PFSK-1 (cell line): ENCODE measurements around the gene TM9SF1.

Experiments used
- FOXP2 ChIP-seq: optimal IDR thresholded peaks from 2 replicates; pipeline ENCODE3; 2011; ENCODE audit warnings: borderline replicate concordance, control low read depth, inconsistent platforms; ENCODE audit not compliant: insufficient read depth; ENCODE audit errors: extremely low read length, extremely low read depth
- POLR2AphosphoS5 ChIP-seq: IDR thresholded peaks from 2 replicates; pipeline ENCODE4 v1.6.1; 2012; ENCODE audit warnings: low read depth, mild to moderate bottlenecking, control low read depth, low read length, moderate library complexity
- REST ChIP-seq, 2 experiments: IDR thresholded peaks; 2 replicates each; pipeline versions ENCODE4 v1.6.1 to v1.8.0; 2011 to 2012; ENCODE audit warnings: low read depth in 2 of 2, low read length in 2 of 2, control low read depth in 1 of 2, inconsistent platforms in 1 of 2, mild to moderate bottlenecking in 1 of 2, moderate library complexity in 1 of 2; ENCODE audit not compliant: insufficient read depth in 1 of 2
- SIN3A ChIP-seq: IDR thresholded peaks from 2 replicates; pipeline ENCODE4 v1.6.1; 2012; ENCODE audit warnings: mild to moderate bottlenecking, low read length, moderate library complexity, borderline replicate concordance; ENCODE audit not compliant: insufficient read depth
- TAF1 ChIP-seq: IDR thresholded peaks from 2 replicates; pipeline ENCODE4 v1.6.1; 2012; ENCODE audit warnings: low read length, control low read depth, borderline replicate concordance; ENCODE audit not compliant: insufficient read depth

Gene TM9SF1

GRCh38 chr14:24224618-24225071 is 29.4 kb upstream of the TM9SF1 start:
- TF ChIP-seq TAF1 = no peak
- TF ChIP-seq FOXP2 = no peak
- TF ChIP-seq SIN3A = no peak
- no peak for TF ChIP-seq POLR2AphosphoS5
- no peak for TF ChIP-seq REST (IDR thresholded peaks at IDR 0.05; ENCODE audit: insufficient read depth in 1 of 2, low read depth in 2 of 2, low read length in 2 of 2)

DNA sequence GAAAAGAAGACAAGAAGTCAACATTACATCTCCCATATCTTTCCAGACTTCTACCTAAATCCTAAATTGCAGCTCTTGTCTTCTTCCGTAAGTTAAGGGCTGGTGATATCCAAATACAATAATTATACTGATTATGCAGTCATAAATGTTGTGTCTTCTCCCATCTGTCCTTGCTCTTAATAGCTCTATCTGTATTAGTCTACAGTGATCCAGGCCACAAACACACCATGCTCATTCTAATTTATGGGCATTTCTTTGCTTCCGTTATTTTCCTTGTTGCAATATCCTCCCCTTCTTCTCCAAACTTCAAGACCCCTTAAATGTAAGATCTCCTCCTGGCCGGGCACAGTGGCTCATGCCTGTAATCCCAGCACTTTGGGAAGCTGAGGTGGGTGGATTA is 24.3 kb upstream of the TM9SF1 start:
- TF ChIP-seq REST (IDR thresholded peaks at IDR 0.05; ENCODE audit: insufficient read depth in 1 of 2, low read depth in 2 of 2, low read length in 2 of 2) = no peak
- no peak for TF ChIP-seq TAF1
- no peak for TF ChIP-seq POLR2AphosphoS5
- no peak for TF ChIP-seq FOXP2
- TF ChIP-seq SIN3A = no peak

GRCh38 chr14:24219080-24219479 is 23.8 kb upstream of the TM9SF1 start:
- TF ChIP-seq TAF1 (no peak), FOXP2 (no peak), SIN3A (no peak), REST (IDR thresholded peaks at IDR 0.05; ENCODE audit: insufficient read depth in 1 of 2, low read depth in 2 of 2, low read length in 2 of 2) (no peak), POLR2AphosphoS5 (no peak)

DNA sequence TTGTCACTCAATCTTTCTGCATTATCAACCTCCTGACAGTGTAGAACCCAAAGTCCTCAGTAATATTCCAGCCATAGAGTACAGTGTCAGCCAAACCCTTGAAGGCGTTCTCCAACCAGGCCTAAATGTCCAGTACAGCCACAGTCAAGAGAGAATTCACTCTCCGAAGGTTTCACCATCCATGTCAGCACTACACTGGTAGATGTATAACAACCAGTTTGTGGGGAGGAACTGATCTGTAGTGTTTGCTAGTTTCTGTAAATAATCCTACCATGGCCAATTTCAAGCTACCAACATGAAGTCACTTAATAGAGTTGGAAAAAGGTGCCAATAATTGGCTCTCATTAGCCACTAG is 21.1 kb upstream of the TM9SF1 start:
- TF ChIP-seq SIN3A (no peak), REST (IDR thresholded peaks at IDR 0.05; ENCODE audit: insufficient read depth in 1 of 2, low read depth in 2 of 2, low read length in 2 of 2) (no peak), TAF1 (no peak), FOXP2 (no peak), POLR2AphosphoS5 (no peak)
